Calu3 (cell line): ENCODE results near the gene SP2. TPM values are rescaled to one million over a fixed set of nuclear protein-coding genes. Genes with fewer than 3 reads are reported as not detected.

Experiments
- BruUV-seq: library from RNA; stranded (reverse); fragments of 400-500 nt; replicated peaks from 2 replicates; lab custom pipeline; 2021; lab: Mats Ljungman, UMichigan
- CTCF ChIA-PET: fragments of 300-600 bp; sonication (Branson Sonifier 250); formaldehyde crosslinking; loops from one replicate; lab custom pipeline; 2022; ENCODE audit warnings: antibody characterized with exemption; lab: Charles Lee
- DNase-seq: peaks from one replicate; pipeline ENCODE4 v3.0.0; 2022
- H3K27ac Mint-ChIP-seq: one replicate; pipeline ENCODE4 v1.8.0; 2022; ENCODE audit warnings: mixed read lengths; ENCODE audit not compliant: unreplicated experiment
- H3K27me3 Mint-ChIP-seq: one replicate; pipeline ENCODE4 v1.8.0; 2022; ENCODE audit warnings: mixed read lengths; ENCODE audit not compliant: unreplicated experiment
- H3K36me3 Mint-ChIP-seq: one replicate; pipeline ENCODE4 v1.8.0; 2022; ENCODE audit warnings: mild to moderate bottlenecking, moderate library complexity, mixed read lengths; ENCODE audit not compliant: insufficient read depth, unreplicated experiment
- H3K4me1 Mint-ChIP-seq: one replicate; pipeline ENCODE4 v1.8.0; 2022; ENCODE audit warnings: mild to moderate bottlenecking, low read depth, mixed read lengths; ENCODE audit not compliant: unreplicated experiment
- H3K4me3 Mint-ChIP-seq: one replicate; pipeline ENCODE4 v1.8.0; 2022; ENCODE audit warnings: mild to moderate bottlenecking, low read depth, moderate library complexity, mixed read lengths; ENCODE audit not compliant: unreplicated experiment
- H3K9me3 Mint-ChIP-seq: one replicate; pipeline ENCODE4 v1.8.0; 2022; ENCODE audit warnings: low read depth, mixed read lengths; ENCODE audit not compliant: unreplicated experiment
- CTCF ChIP-seq: fragments of 200-600 bp; IDR thresholded peaks from one replicate; pipeline ENCODE4 v1.8.0; 2022; ENCODE audit warnings: antibody characterized with exemption; ENCODE audit not compliant: unreplicated experiment
- intact Hi-C: fragments of 100-400 bp; cut with micrococcal nuclease; formaldehyde crosslinking; loops from one replicate; pipeline ENCODE4 v1.10.0; 2022; ENCODE audit not compliant: unreplicated experiment
- total RNA-seq: library from RNA; stranded (reverse); gene quantifications from 2 replicates; pipeline ENCODE4 v1.2.3, GENCODE V29; 2022

Gene SP2
- total RNA-seq, 1 experiment from 2014 or later = 21.5 TPM

GRCh38 chr17:47899643-47900042, 3.6 kb downstream of the SP2 start:
- no TSS peak for BruUV-seq
- intact Hi-C loops = loop anchor here (5.0 kb wide), 1 partner anchor 48 kb away; no protein-coding TSS in a partner anchor
- no peak for DNase-seq

DNA sequence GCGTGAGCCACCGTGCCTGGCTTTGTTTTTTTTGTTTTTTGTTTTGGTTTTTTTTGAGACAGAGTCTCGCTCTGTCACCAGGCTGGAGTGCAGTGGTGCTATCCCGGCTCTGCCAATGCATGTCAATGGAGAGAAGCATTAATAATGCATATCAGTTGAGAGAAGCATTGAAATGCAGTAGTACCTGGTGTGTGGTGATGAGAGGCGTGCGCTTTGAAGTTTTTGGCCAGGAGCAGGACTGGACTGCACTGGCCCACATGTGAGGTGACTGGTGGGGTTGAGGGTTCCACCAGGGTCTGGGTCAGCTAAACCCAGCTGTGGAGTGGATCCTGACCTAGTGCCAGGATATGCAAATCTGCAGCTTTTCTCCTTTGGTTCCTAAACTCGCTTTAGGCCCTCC, 5.4 kb downstream of the SP2 start:
- H3K9me3 Mint-ChIP-seq = no peaks in the 10 kb centered on the region
- peaks cover under 1% of the 10 kb centered on the region for H3K27me3 Mint-ChIP-seq
- intact Hi-C loops = no loop called here
- H3K27ac Mint-ChIP-seq = no peak overlapping the region
- BruUV-seq = no TSS peak
- H3K36me3 Mint-ChIP-seq = peaks cover 29% of the 10 kb centered on the region
- TF ChIP-seq CTCF = no peak
- H3K4me3 Mint-ChIP-seq = no peak overlapping the region
- no peak for DNase-seq
- peaks cover 8% of the 10 kb centered on the region for H3K4me1 Mint-ChIP-seq
- CTCF ChIA-PET = interaction anchor here (0.5 to 0.6 kb wide), 2 partner anchors 43 to 1060 kb away, joined by 3 to 4 read pairs; no protein-coding TSS in a partner anchor

More at GRCh38 chr17:47899643-47900042, 3.6 kb downstream of the SP2 start:
- Mint-ChIP-seq H3K36me3 (peaks cover 37% of the 10 kb centered on the region), H3K9me3 (no peaks in the 10 kb centered on the region), H3K27me3 (peaks cover 12% of the 10 kb centered on the region), H3K4me1 (peaks cover 11% of the 10 kb centered on the region), H3K4me3 (no peak overlapping the region), H3K27ac (no peak overlapping the region)
- TF ChIP-seq CTCF = no peak
- CTCF ChIA-PET = interaction anchor here (0.6 kb wide), 1 partner anchor 54 kb away, joined by 3 read pairs; no protein-coding TSS in a partner anchor

DNA sequence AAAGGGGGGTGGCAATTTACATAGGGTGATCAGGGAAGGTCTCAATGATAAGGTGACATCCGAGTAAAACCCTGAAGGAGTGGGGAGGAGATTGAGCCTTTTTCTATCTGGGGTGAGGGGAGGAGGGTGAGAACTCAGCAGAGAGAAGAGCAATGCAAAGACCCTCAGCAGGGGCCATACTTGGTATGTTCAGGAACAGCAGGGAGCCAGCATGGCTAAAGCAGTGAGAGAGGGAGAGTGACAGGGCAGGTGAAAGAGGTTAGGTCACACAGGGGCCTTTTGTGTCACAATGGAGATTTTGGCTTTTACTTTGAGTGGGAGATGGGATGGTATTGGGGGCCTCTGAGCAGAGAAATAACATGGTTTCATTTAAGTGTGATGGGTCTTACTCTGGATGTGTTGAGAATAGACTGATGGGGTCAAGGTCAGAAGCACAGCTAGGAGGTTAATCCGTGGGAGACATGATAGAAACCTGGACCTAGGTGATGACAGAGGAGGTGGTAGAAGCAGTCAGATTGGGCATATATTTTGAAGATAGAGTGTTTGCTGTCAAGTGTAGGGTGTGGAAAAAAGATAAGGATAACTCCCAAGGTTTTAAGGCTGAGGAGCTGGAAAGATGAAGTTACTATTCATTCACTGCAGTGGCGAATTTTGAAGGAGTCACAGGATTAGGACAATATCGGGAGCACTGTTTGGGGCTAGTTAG, 6.2 kb downstream of the SP2 start:
- intact Hi-C loops = no loop called here
- CTCF ChIA-PET = interaction anchor here (0.5 kb wide), 1 partner anchor 1059 kb away, joined by 3 read pairs; no protein-coding TSS in a partner anchor
- TF ChIP-seq CTCF = no peak
- Mint-ChIP-seq H3K4me3 (no peak overlapping the region), H3K4me1 (peaks cover 6% of the 10 kb centered on the region), H3K36me3 (peaks cover 21% of the 10 kb centered on the region), H3K9me3 (no peaks in the 10 kb centered on the region), H3K27ac (no peak overlapping the region), H3K27me3 (no peaks in the 10 kb centered on the region)
- no peak for DNase-seq
- BruUV-seq = no TSS peak

DNA sequence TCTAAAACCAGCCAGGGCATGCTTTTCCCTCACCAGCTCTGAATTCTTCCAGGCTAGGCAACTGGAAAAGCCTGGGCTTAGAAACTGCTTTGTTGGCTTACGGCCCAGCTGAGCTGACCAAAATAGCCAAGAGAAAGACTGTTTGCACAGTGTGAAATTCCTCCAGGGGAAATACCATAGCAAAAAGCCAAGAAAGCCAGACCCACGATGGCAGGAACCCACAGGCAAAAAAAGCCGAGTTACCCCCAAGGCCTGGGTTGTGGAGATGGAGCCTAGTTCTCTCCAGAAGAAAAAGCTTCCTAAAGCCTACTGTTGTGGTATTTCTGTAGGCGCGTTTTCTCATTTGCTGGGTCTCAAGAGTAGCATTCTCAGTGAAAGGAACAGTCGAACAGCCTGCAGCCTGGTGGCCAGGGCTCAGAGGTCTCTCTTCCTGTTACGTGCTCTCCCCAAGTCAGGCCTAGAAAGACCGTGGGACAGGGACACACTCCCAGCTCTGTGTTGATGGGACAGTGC, 9.2 kb downstream of the SP2 start:
- no TSS peak for BruUV-seq
- CTCF ChIA-PET = interaction anchor here (1.0 kb wide), 1 partner anchor 10 kb away, joined by 4 read pairs; the partner anchor contains the start of gene SP2
- TF ChIP-seq CTCF = no peak
- Mint-ChIP-seq H3K27ac (no peak overlapping the region), H3K27me3 (no peaks in the 10 kb centered on the region), H3K36me3 (peaks cover 18% of the 10 kb centered on the region), H3K4me3 (no peak overlapping the region), H3K4me1 (no peaks in the 10 kb centered on the region), H3K9me3 (no peaks in the 10 kb centered on the region)
- intact Hi-C loops = no loop called here
- DNase-seq = no peak
